Stomach smooth muscle (tissue), 2 donors: Measurements from ENCODE around the gene PLEKHA8.

Experiments used
- H3K27ac ChIP-seq: one replicate; pipeline ENCODE4 v1.7.0; 2013; ENCODE audit warnings: mild to moderate bottlenecking, low read length, inconsistent platforms
- H3K27me3 ChIP-seq, 2 donors: one replicate each; pipeline ENCODE4 v1.7.0; 2013; ENCODE audit warnings: low read length in 2 of 2; ENCODE audit not compliant: insufficient read depth in 2 of 2, control insufficient read depth in 1 of 2
- H3K36me3 ChIP-seq, 2 donors: one replicate each; pipeline ENCODE4 v1.7.0; 2013; ENCODE audit warnings: low read length in 2 of 2; ENCODE audit not compliant: control insufficient read depth in 2 of 2, insufficient read depth in 2 of 2
- H3K4me1 ChIP-seq: one replicate; pipeline ENCODE4 v1.7.0; 2013; ENCODE audit warnings: low read length; ENCODE audit not compliant: control insufficient read depth, insufficient read depth
- H3K4me3 ChIP-seq, 2 donors: one replicate each; pipeline ENCODE4 v1.7.0; 2013; ENCODE audit warnings: low read length in 2 of 2
- H3K9ac ChIP-seq, 2 donors: one replicate each; pipeline ENCODE4 v1.7.0; 2013; ENCODE audit warnings: low read length in 2 of 2, mild to moderate bottlenecking in 1 of 2
- H3K9me3 ChIP-seq, 2 donors: one replicate each; pipeline ENCODE4 v1.7.0; 2013; ENCODE audit warnings: low read length in 2 of 2; ENCODE audit not compliant: control insufficient read depth in 2 of 2
- donor health status: healthy.
- donor health status: Pancreatic carcinoma.

The PLEKHA8 gene

DNA sequence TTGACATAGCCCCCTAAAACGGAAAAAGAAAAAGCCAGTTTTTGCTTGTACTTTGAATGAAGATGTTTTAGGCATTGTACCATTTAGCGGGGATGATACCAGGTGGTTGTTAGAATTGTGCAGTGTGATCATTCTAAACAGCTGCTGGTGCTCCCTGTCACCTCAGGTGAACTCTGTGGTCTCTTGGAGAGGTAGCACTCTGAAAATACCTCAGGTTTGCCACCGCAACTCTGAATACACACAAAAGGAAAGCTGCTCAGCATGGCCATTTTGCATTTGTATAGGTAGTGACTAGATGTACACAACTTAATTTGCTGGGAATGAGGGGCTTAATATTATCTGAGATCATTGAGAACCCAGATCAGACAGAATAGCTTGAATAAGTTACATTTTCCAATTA, 52.6 kb downstream of the PLEKHA8 start:
- H3K9me3 ChIP-seq = no peaks in the 10 kb centered on the region
- no peaks in the 10 kb centered on the region for H3K27me3 ChIP-seq
- H3K4me3 ChIP-seq = no peak overlapping the region
- no peaks in the 10 kb centered on the region for H3K4me1 ChIP-seq
- no peak overlapping the region for H3K9ac ChIP-seq
- H3K27ac ChIP-seq = no peak overlapping the region
- peaks cover 16 to 26% of the 10 kb centered on the region in 2 donors for H3K36me3 ChIP-seq

DNA sequence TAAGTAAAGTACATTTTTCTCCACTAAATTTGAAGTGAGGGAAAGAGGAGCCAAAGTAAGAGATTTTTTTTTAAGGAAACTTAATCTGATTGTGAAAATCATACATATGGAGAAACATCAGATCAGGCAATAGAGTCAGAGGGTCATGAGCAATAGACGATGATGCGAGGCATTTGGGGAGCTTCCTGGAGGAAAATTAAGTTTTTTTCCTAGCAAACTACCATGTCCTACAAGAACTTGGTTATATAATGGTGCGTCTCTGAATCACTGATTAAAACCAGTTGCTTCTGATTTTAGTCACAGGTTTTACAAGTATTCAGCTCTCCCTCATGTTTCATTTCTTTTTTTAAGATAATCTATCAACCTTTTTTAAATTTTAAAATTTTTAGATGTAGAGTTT, 54.5 kb downstream of the PLEKHA8 start:
- Histone ChIP-seq H3K27me3 (no peaks in the 10 kb centered on the region), H3K9ac (no peak overlapping the region), H3K36me3 (peaks cover 18 to 29% of the 10 kb centered on the region in 2 donors), H3K4me1 (no peaks in the 10 kb centered on the region), H3K4me3 (no peak overlapping the region), H3K27ac (no peak overlapping the region), H3K9me3 (no peaks in the 10 kb centered on the region)

DNA sequence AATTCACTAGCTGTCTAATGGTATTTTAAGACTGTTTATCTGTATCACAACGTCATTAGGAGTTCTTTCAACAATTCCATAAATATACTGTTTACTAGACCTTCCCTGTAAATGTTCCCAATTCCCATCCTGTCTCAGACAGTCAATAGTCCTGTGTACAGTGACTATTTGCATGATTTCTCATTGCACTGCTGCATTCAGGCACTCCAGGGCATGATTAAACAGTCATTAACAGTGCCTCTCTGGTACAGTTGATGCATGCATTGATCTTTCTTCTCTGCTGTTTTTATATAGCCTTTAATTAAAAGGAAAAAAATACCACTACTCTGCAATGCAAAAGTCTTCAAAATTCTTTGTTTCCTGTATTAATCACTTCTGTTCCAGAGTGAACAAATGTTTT, 55.1 kb downstream of the PLEKHA8 start:
- Histone ChIP-seq H3K27me3 (no peaks in the 10 kb centered on the region), H3K9ac (no peak overlapping the region), H3K27ac (no peak overlapping the region), H3K4me1 (no peaks in the 10 kb centered on the region), H3K9me3 (no peaks in the 10 kb centered on the region), H3K4me3 (no peak overlapping the region), H3K36me3 (peaks cover 18 to 28% of the 10 kb centered on the region in 2 donors)

DNA sequence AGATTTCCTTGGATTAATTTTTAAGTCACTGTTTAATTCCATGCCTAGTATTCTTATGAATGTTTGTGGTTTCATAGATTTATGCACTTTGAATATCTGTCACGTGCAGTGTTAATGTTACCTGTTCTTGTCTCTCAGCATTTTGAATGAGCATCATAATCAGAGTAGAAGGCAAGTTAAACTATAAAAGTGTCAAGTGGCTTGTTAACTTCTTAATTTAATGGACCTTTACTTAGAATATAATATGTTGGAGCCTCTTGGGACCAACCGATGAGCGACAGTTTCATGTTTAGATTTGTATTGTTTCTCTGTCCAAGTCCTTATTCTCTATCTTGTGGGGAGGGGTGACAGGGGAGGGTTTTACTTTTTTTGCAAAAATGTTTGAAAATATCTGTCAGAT, 56.0 kb downstream of the PLEKHA8 start:
- Histone ChIP-seq H3K4me3 (no peak overlapping the region), H3K27me3 (no peaks in the 10 kb centered on the region), H3K36me3 (peaks cover 10 to 22% of the 10 kb centered on the region in 2 donors), H3K27ac (no peak overlapping the region), H3K9me3 (no peaks in the 10 kb centered on the region), H3K4me1 (no peaks in the 10 kb centered on the region), H3K9ac (no peak overlapping the region)

DNA sequence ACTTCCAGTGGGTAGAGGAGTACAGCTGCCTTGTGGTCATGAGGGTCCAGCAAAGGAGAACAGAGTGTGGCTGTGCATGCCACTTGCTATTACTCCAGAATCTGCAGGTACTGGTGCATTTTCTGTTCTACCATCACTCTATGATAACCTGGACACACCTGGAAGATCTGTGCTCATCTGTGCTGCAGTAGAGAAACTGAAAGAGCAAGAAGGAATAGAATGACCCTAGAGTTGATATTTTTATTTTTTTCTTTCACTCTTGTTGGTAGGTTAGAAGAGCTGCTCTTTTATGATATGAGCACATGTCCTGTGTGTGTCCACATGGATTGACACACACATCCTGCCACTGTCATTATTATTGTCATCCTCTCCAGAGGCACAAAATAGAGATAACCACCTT, 58.3 kb downstream of the PLEKHA8 start:
- no peaks in the 10 kb centered on the region for H3K4me1 ChIP-seq
- H3K36me3 ChIP-seq = peaks cover 4 to 5% of the 10 kb centered on the region in 2 donors
- H3K27me3 ChIP-seq = no peaks in the 10 kb centered on the region
- no peak overlapping the region for H3K4me3 ChIP-seq
- no peak overlapping the region for H3K27ac ChIP-seq
- H3K9me3 ChIP-seq = no peaks in the 10 kb centered on the region
- H3K9ac ChIP-seq = no peak overlapping the region

DNA sequence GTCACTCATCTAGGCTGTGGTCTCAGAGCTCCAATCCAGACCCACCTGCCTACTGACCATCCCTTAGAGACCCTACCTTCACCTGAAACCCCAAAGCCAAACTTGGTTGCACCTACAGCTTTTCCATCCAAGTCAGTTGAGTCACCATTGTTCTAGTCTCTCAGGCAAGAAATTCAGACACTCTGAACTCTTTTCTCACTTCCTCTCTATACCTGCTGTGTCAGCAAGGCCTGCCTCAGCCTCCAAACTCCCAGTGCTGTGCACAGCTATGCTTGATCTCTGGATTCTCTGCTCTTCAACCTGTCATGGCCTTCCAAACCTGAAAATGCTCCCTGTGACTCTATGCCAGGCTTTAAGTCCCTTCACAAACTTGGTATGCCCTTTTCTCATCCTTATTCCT, 59.2 kb downstream of the PLEKHA8 start:
- H3K27me3 ChIP-seq = no peaks in the 10 kb centered on the region
- no peak overlapping the region for H3K4me3 ChIP-seq
- H3K27ac ChIP-seq = no peak overlapping the region
- H3K4me1 ChIP-seq = no peaks in the 10 kb centered on the region
- no peaks in the 10 kb centered on the region for H3K9me3 ChIP-seq
- H3K9ac ChIP-seq = no peak overlapping the region
- peaks cover 4 to 5% of the 10 kb centered on the region in 2 donors for H3K36me3 ChIP-seq

DNA sequence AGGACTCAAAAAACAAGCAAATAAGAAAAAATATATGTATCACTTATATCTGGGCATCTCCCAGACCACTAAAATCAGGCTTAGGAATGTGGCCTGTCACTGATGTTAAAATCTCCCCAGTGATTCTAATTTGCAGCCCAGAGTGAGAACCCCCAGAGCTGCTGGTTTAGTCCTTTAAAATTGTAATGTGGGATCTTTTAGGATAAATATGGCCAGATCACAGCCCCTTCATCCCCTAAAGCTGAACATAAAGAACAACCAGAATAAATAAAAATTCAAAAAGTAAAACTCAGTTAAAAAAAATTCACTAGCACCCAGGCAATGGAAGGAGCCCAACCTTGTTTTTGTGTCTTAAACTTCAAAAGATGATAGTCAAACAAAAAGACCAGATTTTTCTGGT, 60.1 kb downstream of the PLEKHA8 start:
- H3K4me1 ChIP-seq = no peaks in the 10 kb centered on the region
- peaks cover 2 to 5% of the 10 kb centered on the region in 2 donors for H3K36me3 ChIP-seq
- H3K4me3 ChIP-seq = no peak overlapping the region
- no peak overlapping the region for H3K9ac ChIP-seq
- no peaks in the 10 kb centered on the region for H3K27me3 ChIP-seq
- no peaks in the 10 kb centered on the region for H3K9me3 ChIP-seq
- H3K27ac ChIP-seq = no peak overlapping the region

DNA sequence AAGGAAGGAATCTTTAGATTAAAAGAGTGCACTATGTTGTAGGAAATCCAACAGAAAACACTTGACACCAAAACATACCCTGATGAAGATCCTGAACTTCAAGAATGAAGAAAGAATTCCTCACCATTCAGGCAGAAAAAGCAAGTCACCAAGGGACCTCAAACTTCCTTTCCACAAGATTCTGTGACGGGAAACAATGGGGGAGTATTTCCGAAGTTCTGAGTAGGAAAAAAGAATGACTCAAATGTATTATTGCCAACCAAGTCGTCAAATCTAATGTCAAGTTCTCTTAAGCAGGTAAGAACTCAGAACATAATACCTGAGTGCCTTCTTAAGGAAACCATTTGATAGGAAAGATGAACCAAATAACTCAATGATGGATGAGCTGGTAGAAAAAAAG, 61.9 kb downstream of the PLEKHA8 start:
- H3K4me3 ChIP-seq = no peak overlapping the region
- no peak overlapping the region for H3K9ac ChIP-seq
- no peak overlapping the region for H3K27ac ChIP-seq
- no peaks in the 10 kb centered on the region for H3K4me1 ChIP-seq
- H3K36me3 ChIP-seq = peaks cover 2 to 5% of the 10 kb centered on the region in 2 donors
- no peaks in the 10 kb centered on the region for H3K9me3 ChIP-seq
- H3K27me3 ChIP-seq = no peaks in the 10 kb centered on the region

DNA sequence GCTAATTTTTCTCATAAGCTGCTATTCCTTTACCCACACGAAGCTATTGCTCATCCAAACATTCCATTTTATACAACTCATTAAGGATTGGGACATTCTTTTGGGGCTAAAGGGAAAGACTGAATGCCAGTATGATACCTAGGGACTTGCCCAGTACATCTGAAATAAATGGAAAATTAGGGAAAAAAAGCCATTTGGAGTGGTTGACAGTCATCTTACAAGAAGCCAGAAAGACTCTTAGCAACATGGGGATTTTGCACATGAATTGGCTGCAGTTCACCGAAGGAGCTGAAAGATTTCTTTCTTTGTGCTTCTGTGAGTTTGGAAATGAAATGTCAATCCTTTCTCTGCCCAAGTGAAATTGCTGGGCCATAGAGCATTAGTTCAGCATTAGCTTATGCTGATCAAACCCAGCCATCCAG, 63.3 kb downstream of the PLEKHA8 start:
- Histone ChIP-seq H3K4me1 (no peaks in the 10 kb centered on the region), H3K9me3 (no peaks in the 10 kb centered on the region), H3K36me3 (peaks cover 2 to 3% of the 10 kb centered on the region in 2 donors), H3K27ac (no peak overlapping the region), H3K27me3 (no peaks in the 10 kb centered on the region), H3K4me3 (no peak overlapping the region), H3K9ac (no peak overlapping the region)

DNA sequence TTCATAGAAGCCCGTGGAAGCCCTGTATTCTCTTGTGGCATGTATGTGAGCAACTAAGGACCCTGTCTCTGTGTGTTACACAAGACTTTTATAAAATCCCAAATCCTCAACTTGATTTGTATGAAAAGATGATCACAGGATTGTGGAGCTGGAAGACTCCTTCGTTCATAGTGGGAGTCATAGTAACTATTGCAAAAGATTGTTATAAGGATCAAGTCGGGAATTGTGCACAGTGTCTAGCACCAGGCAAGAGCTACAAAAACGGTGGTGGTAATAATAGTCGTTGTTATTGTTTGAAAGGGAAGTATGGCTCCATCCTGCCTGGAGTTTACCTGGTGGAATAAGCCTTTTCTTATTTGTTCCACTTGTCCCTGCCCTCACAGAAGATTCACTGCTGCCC, 63.8 kb downstream of the PLEKHA8 start:
- H3K9ac ChIP-seq = no peak overlapping the region
- no peaks in the 10 kb centered on the region for H3K27me3 ChIP-seq
- no peaks in the 10 kb centered on the region for H3K9me3 ChIP-seq
- no peak overlapping the region for H3K27ac ChIP-seq
- peaks cover 0 to 2% of the 10 kb centered on the region in 2 donors for H3K36me3 ChIP-seq
- no peak overlapping the region for H3K4me3 ChIP-seq
- no peaks in the 10 kb centered on the region for H3K4me1 ChIP-seq

DNA sequence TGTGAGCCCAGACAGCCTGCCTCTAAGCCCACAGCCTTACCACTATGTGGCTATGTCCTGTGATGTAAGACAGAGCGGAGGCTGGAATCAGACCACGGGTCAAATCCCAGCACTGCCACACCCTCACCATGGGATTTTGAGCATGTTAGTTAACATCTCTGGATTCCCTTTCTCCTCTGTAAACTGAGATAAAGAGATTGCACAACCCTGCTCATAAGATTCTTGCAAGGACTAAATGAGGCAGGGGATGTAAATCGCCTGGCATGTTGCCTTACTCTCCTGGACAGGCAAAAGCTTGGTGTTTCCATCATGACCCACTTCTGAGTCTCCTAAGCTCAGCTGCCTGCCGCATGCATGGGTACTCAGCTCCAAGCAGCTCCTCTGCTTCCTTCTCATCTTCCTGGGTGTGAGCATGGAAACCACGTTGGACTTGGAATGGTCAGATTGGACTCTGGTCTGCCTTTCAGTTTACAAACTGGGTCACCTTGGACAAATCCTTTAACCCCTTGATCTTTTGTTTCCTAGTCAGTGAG, 65.3 kb downstream of the PLEKHA8 start:
- H3K27ac ChIP-seq = no peak overlapping the region
- no peaks in the 10 kb centered on the region for H3K4me1 ChIP-seq
- no peaks in the 10 kb centered on the region for H3K27me3 ChIP-seq
- H3K9me3 ChIP-seq = no peaks in the 10 kb centered on the region
- no peak overlapping the region for H3K4me3 ChIP-seq
- no peak overlapping the region for H3K9ac ChIP-seq
- no peaks in the 10 kb centered on the region for H3K36me3 ChIP-seq
